ENCODE data around the gene ANO1. TPM values are rescaled to one million over a fixed set of nuclear protein-coding genes. Genes with fewer than 3 reads are reported as not detected.

ANO1 gene
- polyA plus RNA-seq, 3 donors = not detected

- Histone ChIP-seq H3K27ac (ENCODE audit: low read depth in 1 of 2, low read length in 2 of 2) (no peak overlapping the region), H3K4me2 (replicated peaks; ENCODE audit: extremely low read depth, low read length, poor library complexity, severe bottlenecking) (no peak overlapping the region), H3K9ac (ENCODE audit: insufficient read depth, low read length, poor library complexity, severe bottlenecking) (no peak overlapping the region), H3K27me3 (ENCODE audit: control insufficient read depth in 2 of 2, insufficient read depth in 2 of 2, low read length in 2 of 2) (no peaks in the 10 kb centered on the region), H3K4me3 (replicated peaks in 1 of 3; ENCODE audit: low read depth in 2 of 3, low read length in 3 of 3) (no peak overlapping the region), H3K9me3 (replicated peaks in 1 of 2; ENCODE audit: control insufficient read depth in 1 of 2, insufficient read depth in 1 of 2, low read length in 2 of 2) (no peaks in the 10 kb centered on the region), H3K79me2 (ENCODE audit: insufficient read depth, low read length) (no peaks in the 10 kb centered on the region), H4K20me1 (ENCODE audit: insufficient read depth, low read length) (no peaks in the 10 kb centered on the region), H3K4me1 (ENCODE audit: control insufficient read depth in 1 of 2, insufficient read depth in 2 of 2, low read length in 2 of 2) (no peaks in the 10 kb centered on the region), H2AFZ (ENCODE audit: insufficient read depth, low read depth, low read length, poor library complexity, severe bottlenecking) (no peak overlapping the region), H3K36me3 (replicated peaks in 1 of 2; ENCODE audit: control insufficient read depth in 1 of 2, insufficient read depth in 2 of 2, low read length in 2 of 2) (no peaks in the 10 kb centered on the region)
- H3K9me3 Mint-ChIP-seq = peaks cover 0 to 11% (median 7%) of the 10 kb centered on the region in 7 donors
- H3K36me3 Mint-ChIP-seq = no peaks in the 10 kb centered on the region
- no peak overlapping the region for H3K4me3 Mint-ChIP-seq
- no peaks in the 10 kb centered on the region for H3K4me1 Mint-ChIP-seq
- H3K27me3 Mint-ChIP-seq (ENCODE audit: low read depth in 3 of 3) = peaks cover 7 to 14% (median 10%) of the 10 kb centered on the region in 3 donors
- no peak overlapping the region for H3K27ac Mint-ChIP-seq
- WGBS (ENCODE audit: insufficient coverage) = no CpG with 5 or more reads among the region's 1 CpG
- TF ChIP-seq CTCF (IDR thresholded peaks at IDR 0.05) = no peak
- intact Hi-C loops (cut with micrococcal nuclease) = no loop called here
- no peak for DNase-seq
Measured at GRCh38 chr11:70061734-70062133, 16.4 kb upstream of the ANO1 start.

- DNase-seq = no peak
- Mint-ChIP-seq H3K4me1 (no peaks in the 10 kb centered on the region), H3K27ac (no peak overlapping the region), H3K4me3 (no peak overlapping the region), H3K9me3 (peaks cover 0 to 3% (median 0%) of the 10 kb centered on the region in 7 donors), H3K27me3 (ENCODE audit: low read depth in 3 of 3) (peaks cover 5 to 12% (median 8%) of the 10 kb centered on the region in 3 donors), H3K36me3 (no peaks in the 10 kb centered on the region)
- H4K20me1 ChIP-seq (ENCODE audit: insufficient read depth, low read length) = no peaks in the 10 kb centered on the region
- H3K27me3 ChIP-seq (ENCODE audit: control insufficient read depth in 2 of 2, insufficient read depth in 2 of 2, low read length in 2 of 2) = peaks cover 0 to 2% of the 10 kb centered on the region in 2 donors
- H2AFZ ChIP-seq (ENCODE audit: insufficient read depth, low read depth, low read length, poor library complexity, severe bottlenecking) = no peak overlapping the region
- intact Hi-C loops (cut with micrococcal nuclease) = no loop called here
- H3K79me2 ChIP-seq (ENCODE audit: insufficient read depth, low read length) = no peaks in the 10 kb centered on the region
- no peaks in the 10 kb centered on the region for H3K36me3 ChIP-seq (replicated peaks in 1 of 2; ENCODE audit: control insufficient read depth in 1 of 2, insufficient read depth in 2 of 2, low read length in 2 of 2)
- 80% methylated on average over 1 of the region's 8 CpGs for WGBS (ENCODE audit: insufficient coverage)
- H3K27ac ChIP-seq (ENCODE audit: low read depth in 1 of 2, low read length in 2 of 2) = no peak overlapping the region
- H3K4me3 ChIP-seq (replicated peaks in 1 of 3; ENCODE audit: low read depth in 2 of 3, low read length in 3 of 3) = no peak overlapping the region
- no peak overlapping the region for H3K9ac ChIP-seq (ENCODE audit: insufficient read depth, low read length, poor library complexity, severe bottlenecking)
- H3K4me2 ChIP-seq (replicated peaks; ENCODE audit: extremely low read depth, low read length, poor library complexity, severe bottlenecking) = no peak overlapping the region
- no peaks in the 10 kb centered on the region for H3K9me3 ChIP-seq (replicated peaks in 1 of 2; ENCODE audit: control insufficient read depth in 1 of 2, insufficient read depth in 1 of 2, low read length in 2 of 2)
- no peaks in the 10 kb centered on the region for H3K4me1 ChIP-seq (ENCODE audit: control insufficient read depth in 1 of 2, insufficient read depth in 2 of 2, low read length in 2 of 2)
- no peak for TF ChIP-seq CTCF (IDR thresholded peaks at IDR 0.05)
Measured at GRCh38 chr11:70063121-70063520, 15.0 kb upstream of the ANO1 start.
